Mesenchymal stem cell (in vitro differentiated cells and primary cell): ENCODE data around the gene ANO10.

ENCODE experiments used
- DNase-seq: peaks from one replicate; pipeline ENCODE4 v3.0.0-alpha.2; 2013
- H2AFZ ChIP-seq: one replicate; pipeline ENCODE4 v1.6.1; 2013; ENCODE audit warnings: low read depth, mild to moderate bottlenecking, control low read depth, inconsistent platforms, low read length, moderate library complexity
- H2AK5ac ChIP-seq: 2 replicates; pipeline ENCODE4 v1.6.1; 2013; ENCODE audit warnings: low read length, moderate library complexity, mild to moderate bottlenecking, inconsistent platforms; ENCODE audit not compliant: severe bottlenecking
- H2BK120ac ChIP-seq: one replicate; pipeline ENCODE4 v1.6.1; 2013; ENCODE audit warnings: low read depth, mild to moderate bottlenecking, inconsistent platforms, low read length, moderate library complexity
- H2BK12ac ChIP-seq, 2 experiments: one replicate each; pipeline ENCODE4 v1.6.1; 2013; ENCODE audit warnings: inconsistent platforms in 2 of 2, low read length in 2 of 2, mild to moderate bottlenecking in 2 of 2, moderate library complexity in 2 of 2, control low read depth in 1 of 2
- H2BK15ac ChIP-seq: one replicate; pipeline ENCODE4 v1.6.1; 2013; ENCODE audit warnings: mild to moderate bottlenecking, low read depth, inconsistent platforms; ENCODE audit not compliant: poor library complexity, severe bottlenecking
- H2BK5ac ChIP-seq: 2 replicates; pipeline ENCODE4 v1.6.1; 2013; ENCODE audit warnings: low read depth, mild to moderate bottlenecking, low read length, control low read depth, inconsistent platforms; ENCODE audit not compliant: poor library complexity, severe bottlenecking
- H3K14ac ChIP-seq, 2 experiments: one replicate each; pipeline ENCODE4 v1.6.1; 2013; ENCODE audit warnings: inconsistent platforms in 2 of 2, low read length in 2 of 2, control low read depth in 1 of 2, mild to moderate bottlenecking in 1 of 2, moderate library complexity in 1 of 2
- H3K18ac ChIP-seq, 2 experiments: one replicate each; pipeline ENCODE4 v1.6.1; 2013; ENCODE audit warnings: inconsistent platforms in 2 of 2, low read length in 2 of 2, control low read depth in 1 of 2, low read depth in 1 of 2, mild to moderate bottlenecking in 1 of 2
- H3K23ac ChIP-seq, 2 experiments: one replicate each; pipeline ENCODE4 v1.6.1; 2013; ENCODE audit warnings: inconsistent platforms in 2 of 2, low read length in 2 of 2, mild to moderate bottlenecking in 2 of 2, moderate library complexity in 2 of 2, control low read depth in 1 of 2
- H3K27ac ChIP-seq: 2 replicates; pipeline ENCODE4 v1.5.1; 2013; ENCODE audit warnings: mild to moderate bottlenecking, moderate library complexity, low read length, control low read depth, inconsistent platforms; ENCODE audit not compliant: poor library complexity, severe bottlenecking
- H3K27me3 ChIP-seq, 2 experiments: 2 replicates each; pipeline versions ENCODE4 v1.6.1 to v1.7.0; 2013; ENCODE audit warnings: low read length in 2 of 2, mild to moderate bottlenecking in 2 of 2, moderate library complexity in 2 of 2, control low read depth in 1 of 2, inconsistent platforms in 1 of 2; ENCODE audit not compliant: control insufficient read depth in 1 of 2, insufficient read depth in 1 of 2
- H3K36me3 ChIP-seq, 2 experiments: 2 replicates each; pipeline versions ENCODE4 v1.6.1 to v1.7.0; 2013; ENCODE audit warnings: low read length in 2 of 2, control low read depth in 1 of 2, inconsistent platforms in 1 of 2, low read depth in 1 of 2, mild to moderate bottlenecking in 1 of 2; ENCODE audit not compliant: insufficient read depth in 2 of 2, control insufficient read depth in 1 of 2
- H3K4ac ChIP-seq, 2 experiments: one replicate each; pipeline ENCODE4 v1.6.1; 2013; ENCODE audit warnings: inconsistent platforms in 2 of 2, low read length in 2 of 2, mild to moderate bottlenecking in 2 of 2, moderate library complexity in 2 of 2, control low read depth in 1 of 2, low read depth in 1 of 2
- H3K4me1 ChIP-seq: 2 replicates; pipeline ENCODE4 v1.6.1; 2013; ENCODE audit warnings: low read depth, low read length, control low read depth; ENCODE audit not compliant: control insufficient read depth, insufficient read depth
- H3K4me2 ChIP-seq: 2 replicates; pipeline ENCODE4 v1.6.1; 2013; ENCODE audit warnings: low read length, mild to moderate bottlenecking, inconsistent platforms; ENCODE audit not compliant: poor library complexity, severe bottlenecking
- H3K4me3 ChIP-seq, 2 experiments: 2 replicates each; pipeline versions ENCODE4 v1.5.1 to v1.7.0; 2013; ENCODE audit warnings: low read length in 2 of 2, mild to moderate bottlenecking in 2 of 2, control low read depth in 1 of 2, low read depth in 1 of 2; ENCODE audit not compliant: insufficient read depth in 1 of 2
- H3K79me1 ChIP-seq: replicated peaks from 2 replicates; pipeline ENCODE4 v1.6.1; 2013; ENCODE audit warnings: mild to moderate bottlenecking, control low read depth, low read length, inconsistent platforms; ENCODE audit not compliant: poor library complexity, severe bottlenecking
- H3K9ac ChIP-seq: 2 replicates; pipeline ENCODE4 v1.7.0; 2013; ENCODE audit warnings: mild to moderate bottlenecking, low read length, moderate library complexity
- H3K9me3 ChIP-seq: 2 replicates; pipeline ENCODE4 v1.7.0; 2013; ENCODE audit warnings: mild to moderate bottlenecking, low read length; ENCODE audit not compliant: control insufficient read depth
- H4K8ac ChIP-seq: one replicate; pipeline ENCODE4 v1.6.1; 2013; ENCODE audit warnings: inconsistent platforms, mild to moderate bottlenecking, low read length, moderate library complexity
- H4K91ac ChIP-seq: one replicate; pipeline ENCODE4 v1.6.1; 2013; ENCODE audit warnings: mild to moderate bottlenecking, low read length, inconsistent platforms
- WGBS: methylation state at CpG from one replicate; pipeline ENCODE4 v1.1.7; 2013; ENCODE audit warnings: mixed read lengths; 5-methylcytosine and 5-hydroxymethylcytosine counted together

ANO10 gene

DNA sequence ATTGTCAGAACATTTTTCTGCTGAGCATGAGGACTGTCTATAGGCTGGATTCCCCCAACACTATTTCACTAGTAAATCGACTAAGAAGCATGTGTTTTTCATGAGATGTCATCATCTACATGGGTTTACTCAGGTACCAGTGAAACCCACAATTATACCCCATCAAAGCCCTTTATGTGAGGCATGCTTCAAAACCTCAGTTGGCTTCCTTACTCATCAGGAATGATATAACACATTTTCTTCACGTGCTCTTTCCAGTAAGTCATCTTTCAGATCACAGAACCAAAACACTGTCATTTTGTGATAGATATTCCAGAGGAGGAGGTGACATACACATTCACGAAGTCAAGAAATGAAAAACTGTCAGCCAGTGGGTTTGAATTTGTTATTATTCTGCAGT lies 116.5 kb downstream of the ANO10 start:
- Histone ChIP-seq H3K4me2 (no peak overlapping the region), H4K8ac (no peak overlapping the region), H2BK15ac (no peak overlapping the region), H2BK12ac (no peak overlapping the region), H3K4me1 (peaks cover 1% of the 10 kb centered on the region), H2AFZ (no peak overlapping the region), H3K27me3 (no peaks in the 10 kb centered on the region), H2BK5ac (no peak overlapping the region), H3K9me3 (no peaks in the 10 kb centered on the region), H3K18ac (no peak overlapping the region), H3K4me3 (no peak overlapping the region), H2BK120ac (no peak overlapping the region), H3K36me3 (peaks cover 3% of the 10 kb centered on the region in 2 experiments), H3K14ac (no peak overlapping the region), H3K23ac (no peak overlapping the region), H3K4ac (no peak overlapping the region), H2AK5ac (no peak overlapping the region), H3K27ac (no peak overlapping the region), H4K91ac (no peak overlapping the region), H3K9ac (no peak overlapping the region), H3K79me1 (peaks cover 10% of the 10 kb centered on the region)
- DNase-seq = no peak
- 36% methylated on average over 2 of the region's 3 CpGs for WGBS

DNA sequence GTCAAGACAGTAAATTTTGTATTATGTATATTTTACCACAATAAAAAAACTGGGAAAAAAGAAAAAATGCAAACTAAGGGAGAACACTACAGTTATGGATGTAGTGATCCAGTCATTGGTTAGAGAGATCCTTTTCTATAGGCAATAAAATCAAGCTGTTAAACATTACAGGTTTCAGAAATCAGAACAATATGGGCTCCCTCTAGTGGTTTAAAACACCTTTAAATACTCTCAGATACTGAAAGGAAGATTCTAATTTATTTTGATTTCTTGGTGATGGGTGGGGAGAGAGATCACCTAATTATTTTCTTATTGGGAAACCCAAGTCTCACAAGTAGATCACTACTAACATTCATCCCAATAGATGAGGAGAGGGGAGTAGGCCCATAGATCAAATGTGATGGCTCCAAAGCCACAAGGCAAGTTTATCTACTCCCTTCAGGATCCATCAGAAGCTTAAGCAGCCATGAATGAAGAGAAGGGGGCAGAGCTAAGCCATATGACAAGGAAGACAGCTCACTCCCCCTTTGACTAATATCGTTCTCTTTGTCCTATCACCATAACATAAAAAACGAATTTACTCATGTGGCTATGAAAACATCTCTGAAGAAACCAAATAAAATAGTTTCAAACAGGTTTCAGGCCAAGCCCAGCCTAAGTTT lies 118.6 kb downstream of the ANO10 start:
- H3K27ac ChIP-seq = no peak overlapping the region
- H2AK5ac ChIP-seq = no peak overlapping the region
- no peak overlapping the region for H2BK120ac ChIP-seq
- H2BK12ac ChIP-seq = no peak overlapping the region
- H3K4ac ChIP-seq = no peak overlapping the region
- H3K27me3 ChIP-seq = no peaks in the 10 kb centered on the region
- no peaks in the 10 kb centered on the region for H3K9me3 ChIP-seq
- H3K23ac ChIP-seq = no peak overlapping the region
- no peak overlapping the region for H2BK15ac ChIP-seq
- H3K14ac ChIP-seq = no peak overlapping the region
- no peak overlapping the region for H3K18ac ChIP-seq
- H4K8ac ChIP-seq = no peak overlapping the region
- H2BK5ac ChIP-seq = no peak overlapping the region
- peaks cover 3% of the 10 kb centered on the region in 2 experiments for H3K36me3 ChIP-seq
- H2AFZ ChIP-seq = no peak overlapping the region
- peaks cover 2% of the 10 kb centered on the region for H3K4me1 ChIP-seq
- H3K9ac ChIP-seq = no peak overlapping the region
- no peak overlapping the region for H3K4me3 ChIP-seq
- peaks cover 17% of the 10 kb centered on the region for H3K79me1 ChIP-seq
- 72% methylated on average over 2 of the region's 2 CpGs for WGBS
- H4K91ac ChIP-seq = no peak overlapping the region
- peak; percentile 47 for DNase-seq
- no peak overlapping the region for H3K4me2 ChIP-seq

GRCh38 chr3:43499256-43499655 lies 122.6 kb downstream of the ANO10 start:
- no peak overlapping the region for H3K4me2 ChIP-seq
- H2AK5ac ChIP-seq = no peak overlapping the region
- no peaks in the 10 kb centered on the region for H3K9me3 ChIP-seq
- peaks cover 7% of the 10 kb centered on the region for H3K4me1 ChIP-seq
- no peak overlapping the region for H3K14ac ChIP-seq
- H3K18ac ChIP-seq = no peak overlapping the region
- H4K8ac ChIP-seq = no peak overlapping the region
- H3K79me1 ChIP-seq = peaks cover 17% of the 10 kb centered on the region
- no peak overlapping the region for H3K9ac ChIP-seq
- no peak overlapping the region for H3K4me3 ChIP-seq
- no peak overlapping the region for H3K4ac ChIP-seq
- WGBS = no CpG with 5 or more reads among the region's 1 CpG
- no peak overlapping the region for H2BK5ac ChIP-seq
- H2BK12ac ChIP-seq = no peak overlapping the region
- no peak overlapping the region for H4K91ac ChIP-seq
- H3K36me3 ChIP-seq = peaks cover 0 to 3% of the 10 kb centered on the region in 2 experiments
- DNase-seq = no peak
- H2BK120ac ChIP-seq = no peak overlapping the region
- H3K23ac ChIP-seq = no peak overlapping the region
- H3K27ac ChIP-seq = no peak overlapping the region
- H3K27me3 ChIP-seq = no peaks in the 10 kb centered on the region
- H2AFZ ChIP-seq = no peak overlapping the region
- H2BK15ac ChIP-seq = no peak overlapping the region

GRCh38 chr3:43497905-43498365 lies 123.9 kb downstream of the ANO10 start:
- Histone ChIP-seq H3K27ac (no peak overlapping the region), H3K18ac (peak overlapping the region in 1 of 2 experiments; percentile 18), H3K14ac (no peak overlapping the region), H3K23ac (no peak overlapping the region), H3K4me1 (peaks cover 7% of the 10 kb centered on the region), H3K79me1 (peaks cover 17% of the 10 kb centered on the region), H4K8ac (no peak overlapping the region), H3K9ac (no peak overlapping the region), H2BK5ac (no peak overlapping the region), H3K4ac (no peak overlapping the region), H3K27me3 (no peaks in the 10 kb centered on the region), H2BK120ac (no peak overlapping the region), H3K4me2 (no peak overlapping the region), H2AFZ (no peak overlapping the region), H3K36me3 (peaks cover 0 to 3% of the 10 kb centered on the region in 2 experiments), H2BK15ac (no peak overlapping the region), H2BK12ac (peak overlapping the region in 1 of 2 experiments; percentile 1), H3K9me3 (no peaks in the 10 kb centered on the region), H3K4me3 (no peak overlapping the region), H4K91ac (no peak overlapping the region), H2AK5ac (no peak overlapping the region)
- 100% methylated on average over 1 of the region's 1 CpG for WGBS
- peak; percentile 33 for DNase-seq
